ENCODE results near the gene C14orf132. TPM values are rescaled to one million over a fixed set of nuclear protein-coding genes. Genes with fewer than 3 reads are reported as not detected.

C14orf132 gene
- total RNA-seq, 4 donors from 2014 or later, result 7.8 to 16.9 (median 15.0) TPM

DNA sequence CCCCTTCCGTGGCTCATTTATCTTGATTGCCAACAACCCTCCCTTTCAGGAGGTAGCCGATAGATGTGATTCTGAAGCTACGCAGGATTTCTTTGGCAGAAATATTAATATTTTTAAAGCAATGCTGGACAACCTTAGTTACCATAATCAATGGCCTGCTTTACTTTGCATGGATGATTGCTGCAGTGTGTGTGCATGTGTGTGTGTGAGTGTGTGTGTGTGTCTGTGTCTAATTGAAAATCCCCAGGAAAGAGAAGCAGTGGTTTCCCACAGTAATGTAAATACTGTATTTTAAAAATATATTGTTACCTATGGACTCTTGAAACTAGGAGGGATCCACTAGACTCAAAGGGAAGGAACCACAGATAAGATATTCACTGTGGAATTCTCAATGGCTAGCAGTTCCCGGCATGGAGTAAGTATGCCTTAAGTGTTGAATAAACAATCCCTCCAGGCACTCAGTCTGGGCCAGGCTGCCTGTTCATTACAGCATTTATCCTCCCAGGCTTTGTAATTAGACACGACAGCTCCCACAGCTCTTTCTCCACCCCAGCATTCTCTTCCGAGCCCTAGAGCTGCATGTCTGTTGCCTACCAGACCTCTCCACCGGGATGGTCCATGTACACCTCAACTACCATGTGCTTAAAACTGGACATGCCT, 22.5 kb upstream of the C14orf132 start:
- no peaks in the 10 kb centered on the region for H3K36me3 ChIP-seq
- 35 to 44% methylated on average over 7 of the region's 7 CpGs for WGBS, 2 donors
- H3K27me3 ChIP-seq, result peaks cover 0 to 35% of the 10 kb centered on the region in 2 donors
- DNase-seq (ENCODE audit: low spot score in 2 of 2), result no peak
- H3K9me3 ChIP-seq, result peaks cover 0 to 6% (median 0%) of the 10 kb centered on the region in 4 donors
- H3K27ac ChIP-seq, result no peak overlapping the region
- no peak for TF ChIP-seq EP300 (IDR thresholded peaks at IDR 0.05)
- no peak for TF ChIP-seq CTCF (IDR thresholded peaks at IDR 0.05)
- TF ChIP-seq POLR2A (IDR thresholded peaks at IDR 0.05), result no peak
- H3K4me3 ChIP-seq, result no peak overlapping the region
- H3K4me1 ChIP-seq, result no peaks in the 10 kb centered on the region

GRCh38 chr14:96017882-96018281, 21.3 kb upstream of the C14orf132 start:
- no peaks in the 10 kb centered on the region for H3K36me3 ChIP-seq
- TF ChIP-seq POLR2A (IDR thresholded peaks at IDR 0.05), result no peak
- no peak for TF ChIP-seq EP300 (IDR thresholded peaks at IDR 0.05)
- TF ChIP-seq CTCF (IDR thresholded peaks at IDR 0.05), result no peak
- H3K27me3 ChIP-seq, result peaks cover 0 to 35% of the 10 kb centered on the region in 2 donors
- no peaks in the 10 kb centered on the region for H3K4me1 ChIP-seq
- no peak overlapping the region for H3K4me3 ChIP-seq
- H3K9me3 ChIP-seq, result no peaks in the 10 kb centered on the region
- no peak overlapping the region for H3K27ac ChIP-seq
- 87 to 90% methylated on average over 2 of the region's 2 CpGs for WGBS, 2 donors
- no peak for DNase-seq (ENCODE audit: low spot score in 2 of 2)

- DNase-seq (ENCODE audit: low spot score in 2 of 2), result no peak
- Histone ChIP-seq H3K27me3 (no peaks in the 10 kb centered on the region), H3K36me3 (no peaks in the 10 kb centered on the region), H3K4me3 (no peak overlapping the region), H3K4me1 (no peaks in the 10 kb centered on the region), H3K9me3 (no peaks in the 10 kb centered on the region), H3K27ac (no peak overlapping the region)
- 25 to 39% methylated on average over 8 of the region's 8 CpGs for WGBS, 2 donors
- TF ChIP-seq CTCF (IDR thresholded peaks at IDR 0.05) (no peak), POLR2A (IDR thresholded peaks at IDR 0.05) (no peak), EP300 (IDR thresholded peaks at IDR 0.05) (no peak)
Observed at GRCh38 chr14:96027431-96028355, 11.5 kb upstream of the C14orf132 start.

DNA sequence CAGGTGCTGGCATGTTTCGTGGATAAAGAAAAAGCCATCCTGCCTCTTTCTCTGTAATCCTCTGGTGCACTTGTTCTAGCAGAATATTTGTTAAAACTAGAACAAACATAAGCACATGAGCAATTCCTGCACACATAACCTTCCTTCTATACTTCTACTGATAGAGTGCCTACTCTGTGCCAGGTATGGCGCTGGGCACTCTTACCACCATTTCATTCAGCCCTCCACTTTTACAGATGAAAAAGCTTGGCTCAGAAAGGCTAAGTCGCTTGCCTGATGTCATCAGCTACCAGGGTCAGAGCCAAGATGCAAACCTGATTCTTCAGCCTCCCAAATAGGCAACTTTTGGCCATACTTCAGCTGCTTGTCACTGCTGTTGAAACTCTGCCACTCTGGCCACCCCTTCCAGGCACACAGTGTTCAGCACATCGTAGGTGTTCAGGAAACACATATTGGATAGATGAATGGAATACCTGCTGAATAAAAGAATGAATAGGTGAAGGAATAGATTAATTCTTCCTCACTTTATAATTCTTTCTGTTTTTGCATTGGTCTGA, 10.0 kb upstream of the C14orf132 start:
- Histone ChIP-seq H3K27ac (no peak overlapping the region), H3K9me3 (no peaks in the 10 kb centered on the region), H3K4me1 (no peaks in the 10 kb centered on the region), H3K4me3 (no peak overlapping the region), H3K36me3 (no peaks in the 10 kb centered on the region), H3K27me3 (no peaks in the 10 kb centered on the region)
- TF ChIP-seq EP300 (IDR thresholded peaks at IDR 0.05) (no peak), POLR2A (IDR thresholded peaks at IDR 0.05) (no peak), CTCF (IDR thresholded peaks at IDR 0.05) (no peak)
- WGBS, 2 donors, result 83 to 87% methylated on average over 4 of the region's 4 CpGs
- DNase-seq (ENCODE audit: low spot score in 2 of 2), result no peak
